ENCODE data around the gene RPF1.
"Not testable (repeated sequence)": the region's sequence is repeated elsewhere in the genome, so short reads cannot be mapped to it uniquely, and the experiment has no call there.

RPF1 gene

GRCh38 chr1:84492726-84493125 lies 13.7 kb downstream of the RPF1 start:
- DNase-seq (ENCODE audit: extremely low read depth in 1 of 2, low read depth in 1 of 2): no peak

GRCh38 chr1:84493747-84494146 lies 14.7 kb downstream of the RPF1 start:
- no peak for DNase-seq (ENCODE audit: extremely low read depth in 1 of 2, low read depth in 1 of 2)

DNA sequence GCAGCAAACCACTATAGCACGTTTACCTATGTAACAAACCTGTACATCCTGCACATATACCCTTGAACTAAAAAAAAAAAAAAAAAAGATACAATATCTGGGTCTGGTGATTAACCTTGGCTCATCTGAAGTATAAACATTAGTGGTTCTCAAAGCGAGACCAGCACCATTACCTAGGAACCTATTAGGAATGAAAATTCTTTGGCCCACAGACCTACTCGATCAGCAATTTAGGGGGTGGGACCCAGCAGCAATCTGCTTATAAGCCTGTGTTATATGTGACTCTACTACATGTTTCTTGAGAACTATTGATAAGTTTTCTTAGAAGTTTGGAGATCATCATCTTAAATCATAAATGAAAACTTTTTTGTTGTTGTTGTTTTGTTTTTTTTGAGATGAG lies 17.4 kb downstream of the RPF1 start:
- DNase-seq (ENCODE audit: extremely low read depth in 1 of 2, low read depth in 1 of 2): no peak

- no peak for DNase-seq (ENCODE audit: extremely low read depth in 1 of 2, low read depth in 1 of 2)
Measured at GRCh38 chr1:84497631-84498275, 18.7 kb downstream of the RPF1 start.

DNA sequence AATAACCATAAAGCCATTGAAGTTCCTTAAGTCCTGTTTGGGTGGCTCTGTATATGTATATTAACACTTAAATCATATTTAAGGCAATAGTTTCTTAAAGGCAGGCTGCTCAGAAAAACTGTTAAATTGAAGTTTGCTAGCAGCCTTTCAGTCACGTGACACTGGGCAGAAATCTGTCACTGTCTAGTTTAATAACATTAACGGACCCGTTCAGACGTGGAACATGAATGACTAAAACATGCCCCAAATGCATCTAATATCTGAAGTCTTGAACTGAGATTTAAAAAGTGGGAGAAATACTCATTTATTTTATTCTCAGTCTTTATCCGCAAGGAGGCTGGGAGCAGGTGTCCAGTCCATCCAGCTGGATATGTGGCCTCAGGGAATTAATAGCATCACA lies 23.9 kb downstream of the RPF1 start:
- no peak for DNase-seq (ENCODE audit: extremely low read depth in 1 of 2, low read depth in 1 of 2)

DNA sequence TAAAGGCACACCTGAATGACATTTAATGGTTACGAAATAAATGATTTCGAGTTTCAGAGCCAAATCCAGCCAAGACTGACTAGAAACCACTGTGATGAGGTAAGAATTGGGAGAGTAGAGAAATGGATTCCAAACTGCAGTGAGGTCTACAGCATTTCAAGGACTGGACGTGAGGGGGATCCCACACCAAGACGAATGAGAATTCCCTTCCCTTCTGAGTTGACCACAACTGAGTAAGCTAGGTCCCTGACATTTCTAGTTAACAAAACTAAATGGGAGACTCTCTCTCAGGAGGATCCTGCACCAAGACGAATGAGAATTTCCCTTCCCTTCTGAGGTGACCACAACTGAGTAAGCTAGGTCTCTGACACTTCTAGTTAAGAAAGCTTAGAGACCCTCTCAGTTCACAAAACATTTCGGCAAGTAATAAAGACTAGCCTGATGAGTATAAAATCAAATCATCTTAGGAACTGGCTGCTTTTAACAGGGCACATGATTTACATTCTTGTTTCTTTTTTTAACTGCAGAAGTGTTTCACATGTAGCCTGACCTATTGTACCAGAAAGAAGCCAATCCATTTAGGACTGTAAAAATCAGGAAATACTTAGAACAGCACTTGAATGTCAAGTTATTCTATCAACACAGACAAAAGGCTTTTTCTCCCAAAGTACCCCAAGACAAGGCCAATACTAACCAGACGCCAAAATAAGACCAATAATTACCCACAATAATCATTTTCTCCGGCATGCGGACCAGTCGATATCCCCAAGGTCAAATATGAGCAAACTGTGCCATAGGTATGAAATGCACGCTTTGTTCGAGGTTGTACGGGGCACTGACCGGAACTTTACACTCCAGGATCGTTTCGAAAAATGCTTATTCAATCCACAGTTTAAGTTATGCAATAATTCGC lies 25.8 kb downstream of the RPF1 start:
- no peak for DNase-seq (ENCODE audit: extremely low read depth in 1 of 2, low read depth in 1 of 2)

- DNase-seq (ENCODE audit: extremely low read depth in 1 of 2, low read depth in 1 of 2): peak in 1 of 2 donors; percentile 11
Measured at GRCh38 chr1:84505493-84506001, 26.5 kb downstream of the RPF1 start.

GRCh38 chr1:84506002-84506728 lies 27.1 kb downstream of the RPF1 start, which contains the start of the genes GNG5 and SPATA1:
Gene GNG5 (minus strand): TSS chr1:84506581. CDS start chr1:84506091, 490 bp downstream.
Gene SPATA1 (plus strand): TSS chr1:84506386. CDS start chr1:84516360, 9,974 bp downstream.
- DNase-seq (ENCODE audit: extremely low read depth in 1 of 2, low read depth in 1 of 2): peak; percentile 96 to 98

GRCh38 chr1:84506729-84507453 lies 27.8 kb downstream of the RPF1 start:
- DNase-seq (ENCODE audit: extremely low read depth in 1 of 2, low read depth in 1 of 2): no peak

DNA sequence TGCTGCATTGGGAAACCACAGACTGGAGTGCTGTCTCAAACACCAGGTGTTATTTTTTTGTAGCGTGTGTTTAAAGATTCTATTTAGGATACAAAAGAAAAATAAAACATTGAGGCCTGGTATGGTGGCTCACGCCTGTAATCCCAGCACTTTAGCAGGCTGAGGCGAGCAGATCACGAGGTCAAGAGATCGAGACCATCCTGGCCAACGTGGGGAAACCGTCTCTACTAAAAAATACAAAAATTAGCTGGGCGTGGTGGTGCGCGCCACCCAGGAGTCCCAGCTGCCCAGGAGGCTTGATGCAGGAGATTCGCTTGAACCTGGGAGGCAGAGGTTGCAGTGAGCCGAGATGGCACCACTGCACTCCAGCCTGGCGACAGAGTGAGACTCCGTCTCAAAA lies 28.8 kb downstream of the RPF1 start:
- DNase-seq (ENCODE audit: extremely low read depth in 1 of 2, low read depth in 1 of 2): not testable (repeated sequence)

DNA sequence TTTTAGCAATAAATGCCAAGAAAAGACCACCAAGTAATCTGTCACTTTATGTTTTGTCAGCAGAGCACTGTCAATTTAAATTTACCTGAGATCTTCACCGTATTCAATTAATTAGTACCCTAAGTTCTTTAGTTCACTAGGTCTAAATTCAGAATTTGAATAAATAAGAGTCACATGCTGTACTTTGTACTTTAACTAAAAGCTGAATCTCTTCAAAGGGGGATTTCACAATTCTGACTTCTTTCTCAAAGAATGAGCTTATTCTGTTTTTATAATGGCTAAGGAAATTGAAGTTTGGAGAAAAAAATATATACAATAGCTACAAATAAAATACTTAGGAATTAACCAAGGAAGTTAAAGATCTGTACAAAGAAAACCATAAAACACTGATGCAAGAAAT lies 29.4 kb downstream of the RPF1 start:
- no peak for DNase-seq (ENCODE audit: extremely low read depth in 1 of 2, low read depth in 1 of 2)

- DNase-seq (ENCODE audit: extremely low read depth in 1 of 2, low read depth in 1 of 2): no peak
Measured at GRCh38 chr1:84509029-84509428, 30.0 kb downstream of the RPF1 start.

DNA sequence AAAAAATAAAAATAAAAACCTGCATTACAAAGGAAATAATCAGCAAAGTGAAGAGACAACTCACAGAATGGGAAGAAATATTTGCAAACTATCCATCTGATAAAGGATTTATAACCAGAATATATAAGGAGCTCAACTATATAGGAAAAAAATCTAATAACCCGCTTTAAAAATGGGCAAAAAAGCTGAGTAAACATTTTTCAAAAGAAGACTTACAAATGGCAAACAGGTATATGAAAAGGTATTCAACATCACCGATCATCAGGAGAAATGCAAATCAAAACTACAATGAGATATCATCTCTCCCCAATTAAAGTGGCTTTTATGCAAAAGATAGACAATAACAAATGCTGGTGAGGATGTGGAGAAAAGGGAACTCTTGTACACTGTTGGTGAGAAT lies 31.1 kb downstream of the RPF1 start:
- DNase-seq (ENCODE audit: extremely low read depth in 1 of 2, low read depth in 1 of 2): no peak

DNA sequence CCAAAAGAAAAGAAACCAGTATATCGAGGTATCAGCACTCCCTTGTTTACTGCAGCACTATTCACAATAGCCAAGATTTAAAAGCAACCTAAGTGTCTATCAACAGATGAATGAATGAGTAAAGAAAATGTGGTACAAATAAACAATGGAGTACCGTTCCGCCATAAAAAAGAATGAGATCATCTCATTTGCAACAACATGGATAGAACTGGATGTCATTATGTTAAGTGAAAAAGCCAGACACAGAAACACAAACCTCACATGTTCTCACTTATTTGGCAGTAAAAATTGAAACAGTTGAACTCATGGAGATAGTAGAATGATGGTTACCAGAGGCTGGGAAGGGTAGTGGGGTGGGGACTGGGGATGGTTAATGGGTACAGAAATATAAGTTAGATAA lies 31.6 kb downstream of the RPF1 start:
- no peak for DNase-seq (ENCODE audit: extremely low read depth in 1 of 2, low read depth in 1 of 2)

- no peak for DNase-seq (ENCODE audit: extremely low read depth in 1 of 2, low read depth in 1 of 2)
Measured at GRCh38 chr1:84524590-84524989, 45.5 kb downstream of the RPF1 start.

- DNase-seq (ENCODE audit: extremely low read depth in 1 of 2, low read depth in 1 of 2): no peak
Measured at GRCh38 chr1:84525779-84526178, 46.7 kb downstream of the RPF1 start.

- no peak for DNase-seq (ENCODE audit: extremely low read depth in 1 of 2, low read depth in 1 of 2)
Measured at GRCh38 chr1:84538599-84538998, 59.5 kb downstream of the RPF1 start.

GRCh38 chr1:84539972-84540371 lies 60.9 kb downstream of the RPF1 start:
- no peak for DNase-seq (ENCODE audit: extremely low read depth in 1 of 2, low read depth in 1 of 2)

DNA sequence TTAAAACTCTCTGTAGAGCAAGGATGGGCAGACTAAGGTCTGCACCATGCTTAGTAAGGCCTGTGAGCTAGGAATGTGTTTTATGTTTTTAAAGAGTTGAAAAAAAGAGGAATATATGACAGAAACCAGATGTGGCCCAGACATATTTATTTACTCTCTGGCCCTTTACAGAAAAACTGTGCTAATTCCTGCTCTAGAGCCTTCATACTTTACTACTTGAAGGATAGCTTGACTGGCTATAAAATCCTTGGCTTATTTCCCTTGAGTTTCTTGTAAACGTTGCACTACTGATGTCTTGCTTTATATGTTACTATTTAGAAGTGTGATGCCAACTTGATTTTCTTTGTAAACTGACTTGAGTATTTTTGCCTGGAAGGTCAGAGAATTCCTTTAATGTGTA lies 61.7 kb downstream of the RPF1 start:
- no peak for DNase-seq (ENCODE audit: extremely low read depth in 1 of 2, low read depth in 1 of 2)

- DNase-seq (ENCODE audit: extremely low read depth in 1 of 2, low read depth in 1 of 2): no peak
Measured at GRCh38 chr1:84541679-84542078, 62.6 kb downstream of the RPF1 start.

All from stimulated activated CD8-positive, alpha-beta memory T cell treated with anti-CD3 and anti-CD28 coated beads, Interleukin-7, amount 100 ng/mL, for 48 hours (primary cell).